HG03060 (cell line): ENCODE measurements around the gene MYH14.
"Not testable (repeated sequence)": the region's sequence is repeated elsewhere in the genome, so short reads cannot be mapped to it uniquely, and the experiment has no call there.

ENCODE experiments used
- ATAC-seq: cut with Tn5 transposase; IDR thresholded peaks from one replicate; pipeline ENCODE4 v1.9.1; 2021; ENCODE audit warnings: low read depth, moderate number of reproducible peaks; ENCODE audit not compliant: unreplicated experiment

MYH14 gene

GRCh38 chr19:50328873-50329145 is 125.4 kb downstream of the MYH14 start:
- ATAC-seq: peak; percentile 6

- ATAC-seq: peak; percentile 39
Measured at GRCh38 chr19:50329146-50329925, 125.9 kb downstream of the MYH14 start, which contains the start of gene KCNC3. Gene KCNC3 (minus strand): TSS chr19:50329377. CDS start chr19:50329082, 295 bp downstream.

- not testable (repeated sequence) for ATAC-seq
Measured at GRCh38 chr19:50329926-50330294, 126.5 kb downstream of the MYH14 start.

DNA sequence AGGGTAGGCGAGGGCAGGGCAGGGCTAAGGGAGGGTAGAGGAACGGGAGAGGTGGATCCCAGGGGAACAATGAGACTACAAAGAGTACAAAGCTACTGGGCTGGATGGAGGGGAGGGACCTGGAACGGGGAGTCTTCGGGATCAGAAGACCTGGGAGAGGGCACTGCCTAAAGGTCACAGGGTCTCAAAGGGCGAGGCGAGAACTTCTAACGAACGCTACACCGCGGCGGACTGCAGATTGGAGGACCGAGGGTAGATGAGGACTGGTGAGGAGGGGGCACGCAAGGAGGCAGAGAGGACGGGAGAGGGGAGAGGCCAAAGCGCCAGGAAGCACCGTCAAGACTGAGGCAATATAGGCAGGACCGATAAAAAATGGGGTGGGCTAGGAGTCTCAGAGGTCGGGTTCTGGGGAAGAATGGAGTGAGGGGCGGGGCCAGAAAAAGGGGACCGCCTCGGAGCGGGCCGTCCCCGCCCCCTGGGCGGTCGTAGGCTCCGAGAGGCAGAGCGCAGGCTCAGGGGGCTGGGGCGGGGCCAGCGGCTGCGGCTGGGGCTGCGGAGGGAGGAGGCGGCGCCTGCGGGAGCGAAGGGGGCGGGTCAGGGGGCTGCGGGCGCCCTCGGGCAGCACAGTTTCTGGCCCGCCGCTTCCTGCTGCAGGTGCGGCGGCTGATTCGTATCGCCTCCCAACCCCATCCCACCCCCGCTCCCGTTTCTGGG is 127.1 kb downstream of the MYH14 start:
- ATAC-seq: no peak

DNA sequence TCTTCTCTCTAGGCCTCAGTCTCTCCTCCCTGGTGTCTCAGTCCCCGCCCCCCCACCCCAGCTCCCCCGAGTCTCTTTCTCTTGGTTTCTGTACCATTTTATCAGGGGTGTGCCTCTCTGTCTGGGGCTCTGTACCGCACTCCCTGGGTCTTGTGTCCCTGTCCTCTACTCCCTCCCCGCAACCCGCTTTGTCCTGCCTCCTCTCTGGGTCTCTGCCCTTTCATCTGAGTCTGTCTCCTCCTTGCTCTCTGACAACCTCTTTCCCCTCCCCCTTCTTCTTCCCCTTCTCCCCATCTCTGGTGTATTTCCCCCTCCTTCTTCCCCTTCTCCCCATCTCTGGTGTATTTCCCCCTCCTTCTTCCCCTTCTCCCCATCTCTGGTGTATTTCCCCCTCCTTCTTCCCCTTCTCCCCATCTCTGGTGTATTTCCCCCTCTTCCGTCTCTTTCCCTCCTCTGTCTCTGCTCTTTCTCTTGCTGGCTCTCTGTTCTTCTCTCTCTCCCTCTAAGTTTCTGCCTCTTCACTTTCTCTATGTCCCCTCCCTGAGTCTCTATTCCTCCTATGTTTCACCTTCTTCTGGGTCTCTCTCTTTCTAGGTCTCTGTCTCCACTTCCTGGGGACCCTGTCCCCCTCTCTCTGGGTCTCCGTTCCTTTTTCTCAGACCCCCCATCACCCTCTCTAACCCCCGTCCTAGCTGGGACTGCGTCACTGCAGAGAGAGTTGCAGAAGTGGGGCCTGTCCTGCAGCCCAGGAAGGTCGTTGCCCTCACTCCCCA is 128.0 kb downstream of the MYH14 start:
- no peak for ATAC-seq

GRCh38 chr19:50331994-50332243 is 128.5 kb downstream of the MYH14 start:
- no peak for ATAC-seq

GRCh38 chr19:50332244-50333038 is 129.0 kb downstream of the MYH14 start:
- ATAC-seq: no peak

DNA sequence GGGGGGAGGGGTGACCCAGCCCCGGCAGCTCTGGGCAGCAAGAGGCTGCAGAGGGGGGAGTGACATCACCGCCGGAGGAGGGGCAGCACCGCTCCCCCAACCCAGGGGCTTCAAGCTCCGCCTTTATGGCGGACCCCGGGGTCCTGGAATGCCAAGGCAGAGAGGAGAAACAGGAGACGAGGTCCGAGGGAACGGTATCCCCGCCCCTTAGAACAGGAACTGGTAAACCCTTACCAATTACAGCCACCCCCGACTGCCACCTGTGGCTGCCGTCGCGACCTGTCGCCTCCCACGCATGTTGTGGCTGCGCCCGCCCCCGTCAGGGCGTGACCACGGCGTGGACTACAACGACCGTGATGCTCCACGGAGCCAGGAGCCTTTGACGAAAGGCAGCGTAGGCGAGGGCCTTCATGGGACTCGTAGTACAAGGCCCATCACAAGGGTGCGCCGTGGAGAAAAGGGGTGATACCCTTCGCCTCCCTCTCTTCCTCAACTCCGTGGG is 129.9 kb downstream of the MYH14 start:
- ATAC-seq: no peak

GRCh38 chr19:50333737-50334617 is 130.6 kb downstream of the MYH14 start:
- ATAC-seq: no peak

GRCh38 chr19:50334741-50335421 is 131.5 kb downstream of the MYH14 start:
- ATAC-seq: no peak

DNA sequence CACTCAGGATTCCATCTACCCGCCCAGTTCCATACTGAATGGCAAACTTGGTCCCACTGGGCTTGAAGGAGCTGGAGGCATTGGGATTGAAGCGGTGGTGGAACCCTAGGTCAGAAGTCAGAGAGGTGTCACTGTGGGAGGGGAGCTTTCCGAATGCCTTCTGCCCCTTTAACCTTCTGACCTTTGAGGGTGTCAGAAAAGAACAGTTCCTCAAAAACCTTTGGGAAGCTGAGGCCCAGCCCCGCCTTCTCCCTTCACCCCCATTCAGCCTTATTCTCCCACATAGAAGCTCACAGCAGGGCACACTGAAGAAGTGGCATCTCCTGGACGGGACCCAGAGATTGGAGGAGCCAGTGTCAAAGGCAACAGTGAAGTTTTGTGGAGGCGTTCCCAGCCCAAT is 133.6 kb downstream of the MYH14 start:
- not testable (repeated sequence) for ATAC-seq

DNA sequence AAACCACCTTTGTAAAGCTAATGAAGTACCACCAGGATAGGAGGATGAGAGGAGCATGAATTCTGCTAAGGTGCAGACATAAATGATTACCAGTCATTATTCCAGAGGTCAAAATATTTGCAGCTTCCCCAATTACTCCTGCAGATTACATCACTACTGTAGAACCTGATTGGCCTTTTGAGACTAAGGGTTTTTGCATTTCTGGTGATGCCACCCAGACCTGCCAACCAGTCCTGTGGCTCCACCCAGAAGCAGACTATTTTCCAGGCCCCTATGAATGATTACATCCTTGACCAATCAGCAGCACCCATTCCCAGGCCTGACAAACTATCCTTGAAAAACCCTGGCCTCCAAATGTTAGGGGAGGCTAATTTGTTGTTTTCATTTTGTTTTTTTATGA is 136.9 kb downstream of the MYH14 start:
- no peak for ATAC-seq

DNA sequence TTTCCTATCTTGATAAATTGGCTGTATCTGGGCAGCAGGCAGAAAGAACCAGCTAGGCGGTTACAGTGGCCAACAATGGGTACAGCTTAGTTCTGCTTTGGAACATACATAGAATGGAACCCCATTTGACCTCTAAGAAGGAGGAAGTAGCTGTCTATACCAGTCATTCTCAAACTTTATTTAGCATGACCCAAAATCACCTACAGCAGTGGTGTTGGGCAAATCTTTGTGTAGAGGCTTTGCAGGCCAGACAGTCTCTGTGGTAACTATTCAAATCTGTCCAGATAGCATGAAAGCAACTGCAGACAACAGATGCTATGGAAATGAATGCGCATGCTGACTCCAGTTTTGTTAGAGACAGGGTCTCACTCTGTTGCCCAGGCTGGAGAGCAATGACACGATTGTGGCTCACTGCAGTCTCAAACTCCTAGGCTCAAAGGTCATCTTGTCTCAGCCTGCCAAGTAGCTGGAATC is 137.7 kb downstream of the MYH14 start:
- ATAC-seq: peak; percentile 65

DNA sequence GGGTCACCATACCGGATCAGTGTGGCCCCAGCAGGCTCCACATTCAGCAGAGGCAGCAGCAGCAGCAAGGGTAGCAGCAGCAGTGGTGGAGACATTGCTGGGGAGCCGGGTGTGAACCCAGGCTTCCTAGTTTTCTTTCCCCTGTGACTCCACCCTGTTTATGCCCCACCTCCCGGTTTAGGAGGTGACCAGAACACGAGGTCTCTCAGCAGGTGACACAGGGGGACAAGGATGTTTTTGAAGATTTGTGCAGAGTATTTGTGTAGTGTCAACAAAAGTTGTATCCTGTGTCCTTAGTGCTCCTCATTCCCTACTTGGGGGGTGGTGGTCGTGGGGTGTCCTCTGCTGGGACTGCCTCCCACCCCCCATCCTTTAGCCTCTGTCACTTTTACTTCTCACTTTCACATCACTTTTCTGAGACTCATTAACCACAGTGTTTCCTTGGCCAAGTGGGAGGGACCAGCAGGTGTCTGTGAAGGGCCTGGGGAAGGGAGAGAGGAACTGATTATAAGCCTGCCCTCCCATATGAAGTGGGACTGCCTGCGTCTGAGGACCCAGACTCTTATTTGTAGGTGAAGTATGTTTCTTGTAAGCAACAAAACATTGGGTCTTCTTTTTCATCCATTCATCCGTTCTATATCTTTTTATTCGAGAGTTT is 141.4 kb downstream of the MYH14 start:
- ATAC-seq: no peak

DNA sequence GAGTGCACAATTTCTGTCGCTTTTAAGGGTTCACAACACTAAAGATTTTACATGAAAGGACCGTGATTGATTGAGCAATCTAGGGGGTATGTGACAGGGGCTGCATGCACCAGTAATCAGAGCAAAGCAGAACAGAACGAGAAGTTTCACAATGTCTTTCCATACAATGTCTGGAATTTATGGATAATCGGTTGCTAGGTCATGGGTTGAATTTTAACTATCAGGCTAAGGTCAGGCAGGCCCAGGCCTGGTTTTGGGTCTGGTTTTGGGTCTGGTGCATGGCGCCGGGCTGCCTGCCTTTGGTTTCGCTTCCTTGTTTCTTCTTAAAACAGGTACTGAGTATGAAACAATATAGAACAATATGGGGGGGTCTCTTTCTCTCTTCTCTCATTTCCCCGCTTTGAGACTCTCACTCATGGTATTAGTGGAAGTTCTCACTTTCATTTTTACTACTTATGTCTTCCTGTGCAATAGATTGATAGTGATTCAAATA is 143.7 kb downstream of the MYH14 start:
- ATAC-seq: not testable (repeated sequence)

- no peak for ATAC-seq
Measured at GRCh38 chr19:50349277-50350057, 146.0 kb downstream of the MYH14 start.

GRCh38 chr19:50352242-50352641 is 148.8 kb downstream of the MYH14 start:
- ATAC-seq: no peak

- ATAC-seq: not testable (repeated sequence)
Measured at GRCh38 chr19:50353487-50353880, 150.1 kb downstream of the MYH14 start.
